ENCODE measurements around the gene TOMM5.

TOMM5 gene

GRCh38 chr9:37543468-37543867, 48.9 kb downstream of the TOMM5 start:
- no peak overlapping the region for H2AK5ac ChIP-seq (ENCODE audit: low read length, severe bottlenecking)
- H2BK5ac ChIP-seq (ENCODE audit: low read depth, low read length, poor library complexity, severe bottlenecking): no peak overlapping the region
- no peaks in the 10 kb centered on the region for H3K27me3 ChIP-seq (ENCODE audit: control insufficient read depth in 1 of 2, insufficient read depth in 1 of 2, low read length in 2 of 2)
- no peak overlapping the region for H2BK12ac ChIP-seq (ENCODE audit: low read length in 2 of 2)
- no peak overlapping the region for H3K18ac ChIP-seq (ENCODE audit: low read depth in 1 of 2, low read length in 2 of 2)
- H3K23ac ChIP-seq (ENCODE audit: low read length in 2 of 2): no peak overlapping the region
- H3K4me2 ChIP-seq (ENCODE audit: low read length, poor library complexity, severe bottlenecking): no peak overlapping the region
- H4K8ac ChIP-seq (ENCODE audit: low read length): no peak overlapping the region
- WGBS: 100% methylated on average over 1 of the region's 1 CpG
- no peak overlapping the region for H4K91ac ChIP-seq (ENCODE audit: low read length)
- H3K36me3 ChIP-seq (ENCODE audit: control insufficient read depth in 1 of 2, insufficient read depth in 2 of 2, low read depth in 1 of 2, low read length in 2 of 2): peaks cover 7 to 32% of the 10 kb centered on the region in 2 experiments
- H2AFZ ChIP-seq (ENCODE audit: low read depth, low read length): no peak overlapping the region
- H3K9ac ChIP-seq (ENCODE audit: low read length): no peak overlapping the region
- peaks cover 6% of the 10 kb centered on the region for H3K79me1 ChIP-seq (replicated peaks; ENCODE audit: low read length, poor library complexity, severe bottlenecking)
- no peaks in the 10 kb centered on the region for H3K4me1 ChIP-seq (ENCODE audit: control insufficient read depth, insufficient read depth, low read depth, low read length)
- no peak overlapping the region for H2BK120ac ChIP-seq (ENCODE audit: low read depth, low read length)
- DNase-seq: no peak
- H3K9me3 ChIP-seq (ENCODE audit: control insufficient read depth, low read length): no peaks in the 10 kb centered on the region
- no peak overlapping the region for H2BK15ac ChIP-seq (ENCODE audit: low read depth, poor library complexity, severe bottlenecking)
- no peak overlapping the region for H3K4ac ChIP-seq (ENCODE audit: low read depth in 1 of 2, low read length in 2 of 2)
- no peak overlapping the region for H3K14ac ChIP-seq (ENCODE audit: low read length in 2 of 2)
- H3K27ac ChIP-seq (ENCODE audit: low read length, poor library complexity, severe bottlenecking): no peak overlapping the region
- H3K4me3 ChIP-seq (ENCODE audit: insufficient read depth in 1 of 2, low read depth in 1 of 2, low read length in 2 of 2): no peak overlapping the region

DNA sequence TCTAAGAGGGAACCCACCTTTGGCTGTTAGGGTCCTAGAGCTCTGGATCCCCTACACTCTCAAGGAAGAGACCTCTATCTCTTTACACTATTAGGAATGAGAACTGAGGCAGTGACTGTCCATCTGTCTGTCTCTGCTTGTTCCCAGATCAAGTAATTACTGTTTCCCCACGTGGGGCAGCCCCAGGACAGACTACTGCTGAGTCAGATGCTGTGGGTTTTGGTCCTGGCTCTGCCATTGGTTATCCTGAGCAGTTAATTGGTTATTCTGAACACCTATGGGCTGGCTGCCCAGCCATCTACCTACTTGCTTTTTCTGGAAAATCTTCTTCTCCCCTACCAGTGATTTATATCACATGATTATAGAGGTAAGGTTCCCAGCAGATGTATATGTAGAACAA, 49.5 kb downstream of the TOMM5 start:
- H3K36me3 ChIP-seq (ENCODE audit: control insufficient read depth in 1 of 2, insufficient read depth in 2 of 2, low read depth in 1 of 2, low read length in 2 of 2): peaks cover 12 to 37% of the 10 kb centered on the region in 2 experiments
- WGBS: 100% methylated on average over 1 of the region's 1 CpG
- H2BK120ac ChIP-seq (ENCODE audit: low read depth, low read length): no peak overlapping the region
- no peak overlapping the region for H3K9ac ChIP-seq (ENCODE audit: low read length)
- H2BK5ac ChIP-seq (ENCODE audit: low read depth, low read length, poor library complexity, severe bottlenecking): no peak overlapping the region
- H2AFZ ChIP-seq (ENCODE audit: low read depth, low read length): no peak overlapping the region
- H3K18ac ChIP-seq (ENCODE audit: low read depth in 1 of 2, low read length in 2 of 2): no peak overlapping the region
- H4K8ac ChIP-seq (ENCODE audit: low read length): no peak overlapping the region
- no peak overlapping the region for H2AK5ac ChIP-seq (ENCODE audit: low read length, severe bottlenecking)
- H3K27me3 ChIP-seq (ENCODE audit: control insufficient read depth in 1 of 2, insufficient read depth in 1 of 2, low read length in 2 of 2): no peaks in the 10 kb centered on the region
- no peak overlapping the region for H3K4me3 ChIP-seq (ENCODE audit: insufficient read depth in 1 of 2, low read depth in 1 of 2, low read length in 2 of 2)
- H3K27ac ChIP-seq (ENCODE audit: low read length, poor library complexity, severe bottlenecking): no peak overlapping the region
- peaks cover 6% of the 10 kb centered on the region for H3K79me1 ChIP-seq (replicated peaks; ENCODE audit: low read length, poor library complexity, severe bottlenecking)
- no peak for DNase-seq
- no peak overlapping the region for H3K4ac ChIP-seq (ENCODE audit: low read depth in 1 of 2, low read length in 2 of 2)
- H2BK12ac ChIP-seq (ENCODE audit: low read length in 2 of 2): no peak overlapping the region
- H3K4me2 ChIP-seq (ENCODE audit: low read length, poor library complexity, severe bottlenecking): no peak overlapping the region
- no peaks in the 10 kb centered on the region for H3K4me1 ChIP-seq (ENCODE audit: control insufficient read depth, insufficient read depth, low read depth, low read length)
- H2BK15ac ChIP-seq (ENCODE audit: low read depth, poor library complexity, severe bottlenecking): no peak overlapping the region
- H3K14ac ChIP-seq (ENCODE audit: low read length in 2 of 2): no peak overlapping the region
- H3K23ac ChIP-seq (ENCODE audit: low read length in 2 of 2): no peak overlapping the region
- H4K91ac ChIP-seq (ENCODE audit: low read length): no peak overlapping the region
- no peaks in the 10 kb centered on the region for H3K9me3 ChIP-seq (ENCODE audit: control insufficient read depth, low read length)

DNA sequence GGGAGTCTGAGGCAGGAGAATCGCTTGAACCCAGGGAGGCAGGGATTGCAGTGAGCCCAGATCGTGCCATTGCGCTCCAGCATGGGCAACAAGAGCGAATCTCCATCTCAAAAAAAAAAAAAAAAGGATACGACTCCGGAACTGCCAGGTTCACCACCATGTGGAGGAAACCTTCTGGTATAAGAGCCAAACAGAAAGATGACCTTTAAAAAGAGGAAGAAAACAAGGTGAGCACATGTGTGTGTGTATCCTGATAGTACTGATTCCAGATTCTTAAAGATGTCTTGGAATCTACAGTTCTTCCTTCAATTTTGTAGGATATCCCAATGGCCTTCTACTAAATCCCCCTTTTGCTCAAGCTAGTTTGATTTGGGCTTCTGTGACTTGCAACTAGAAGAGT, 49.9 kb downstream of the TOMM5 start:
- H3K14ac ChIP-seq (ENCODE audit: low read length in 2 of 2): no peak overlapping the region

DNA sequence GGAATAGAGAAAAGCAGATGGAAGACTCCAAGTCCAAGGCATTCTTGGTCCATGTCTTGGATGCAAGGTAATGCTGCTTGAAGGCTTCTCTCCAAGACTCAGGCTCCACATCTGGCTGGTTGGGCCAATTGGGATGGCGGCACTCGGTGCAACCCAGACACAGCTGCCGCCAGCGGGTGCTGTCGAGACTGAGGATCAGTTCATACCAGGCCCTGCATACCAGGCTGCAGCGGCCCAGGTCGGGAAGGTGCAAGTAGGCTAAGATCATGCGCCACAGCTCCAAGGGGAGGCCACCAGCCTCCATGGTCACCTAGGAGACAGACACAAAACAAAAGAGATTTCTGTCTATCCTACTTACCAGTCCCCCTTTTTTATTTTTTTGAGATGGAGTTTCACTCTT, 50.9 kb downstream of the TOMM5 start:
- H3K79me1 ChIP-seq (replicated peaks; ENCODE audit: low read length, poor library complexity, severe bottlenecking): peaks cover 6% of the 10 kb centered on the region
- no peak overlapping the region for H4K8ac ChIP-seq (ENCODE audit: low read length)
- no peak overlapping the region for H3K23ac ChIP-seq (ENCODE audit: low read length in 2 of 2)
- no peak overlapping the region for H2BK12ac ChIP-seq (ENCODE audit: low read length in 2 of 2)
- no peak overlapping the region for H2BK15ac ChIP-seq (ENCODE audit: low read depth, poor library complexity, severe bottlenecking)
- no peak overlapping the region for H3K4me2 ChIP-seq (ENCODE audit: low read length, poor library complexity, severe bottlenecking)
- H2AFZ ChIP-seq (ENCODE audit: low read depth, low read length): no peak overlapping the region
- no peak overlapping the region for H3K14ac ChIP-seq (ENCODE audit: low read length in 2 of 2)
- H3K4me3 ChIP-seq (ENCODE audit: insufficient read depth in 1 of 2, low read depth in 1 of 2, low read length in 2 of 2): no peak overlapping the region
- H3K18ac ChIP-seq (ENCODE audit: low read depth in 1 of 2, low read length in 2 of 2): no peak overlapping the region
- no peaks in the 10 kb centered on the region for H3K4me1 ChIP-seq (ENCODE audit: control insufficient read depth, insufficient read depth, low read depth, low read length)
- H3K9ac ChIP-seq (ENCODE audit: low read length): no peak overlapping the region
- H3K27me3 ChIP-seq (ENCODE audit: control insufficient read depth in 1 of 2, insufficient read depth in 1 of 2, low read length in 2 of 2): no peaks in the 10 kb centered on the region
- no peak overlapping the region for H2BK5ac ChIP-seq (ENCODE audit: low read depth, low read length, poor library complexity, severe bottlenecking)
- 98% methylated on average over 8 of the region's 8 CpGs for WGBS
- H3K27ac ChIP-seq (ENCODE audit: low read length, poor library complexity, severe bottlenecking): no peak overlapping the region
- H2BK120ac ChIP-seq (ENCODE audit: low read depth, low read length): no peak overlapping the region
- no peaks in the 10 kb centered on the region for H3K9me3 ChIP-seq (ENCODE audit: control insufficient read depth, low read length)
- H4K91ac ChIP-seq (ENCODE audit: low read length): no peak overlapping the region
- H3K36me3 ChIP-seq (ENCODE audit: control insufficient read depth in 1 of 2, insufficient read depth in 2 of 2, low read depth in 1 of 2, low read length in 2 of 2): peaks cover 23 to 52% of the 10 kb centered on the region in 2 experiments
- no peak overlapping the region for H2AK5ac ChIP-seq (ENCODE audit: low read length, severe bottlenecking)
- H3K4ac ChIP-seq (ENCODE audit: low read depth in 1 of 2, low read length in 2 of 2): no peak overlapping the region
- DNase-seq: no peak

More for the DNA sequence above, 49.9 kb downstream of the TOMM5 start:
- DNase-seq: no peak
- no peak overlapping the region for H3K4ac ChIP-seq (ENCODE audit: low read depth in 1 of 2, low read length in 2 of 2)
- H2BK15ac ChIP-seq (ENCODE audit: low read depth, poor library complexity, severe bottlenecking): no peak overlapping the region
- over 99% methylated on average over 6 of the region's 6 CpGs for WGBS
- no peak overlapping the region for H3K23ac ChIP-seq (ENCODE audit: low read length in 2 of 2)
- no peak overlapping the region for H3K4me3 ChIP-seq (ENCODE audit: insufficient read depth in 1 of 2, low read depth in 1 of 2, low read length in 2 of 2)
- peaks cover 15 to 42% of the 10 kb centered on the region in 2 experiments for H3K36me3 ChIP-seq (ENCODE audit: control insufficient read depth in 1 of 2, insufficient read depth in 2 of 2, low read depth in 1 of 2, low read length in 2 of 2)
- no peaks in the 10 kb centered on the region for H3K27me3 ChIP-seq (ENCODE audit: control insufficient read depth in 1 of 2, insufficient read depth in 1 of 2, low read length in 2 of 2)
- H3K4me1 ChIP-seq (ENCODE audit: control insufficient read depth, insufficient read depth, low read depth, low read length): no peaks in the 10 kb centered on the region
- H2BK120ac ChIP-seq (ENCODE audit: low read depth, low read length): no peak overlapping the region
- H3K4me2 ChIP-seq (ENCODE audit: low read length, poor library complexity, severe bottlenecking): no peak overlapping the region
- H2BK5ac ChIP-seq (ENCODE audit: low read depth, low read length, poor library complexity, severe bottlenecking): no peak overlapping the region
- no peak overlapping the region for H3K27ac ChIP-seq (ENCODE audit: low read length, poor library complexity, severe bottlenecking)
- peaks cover 6% of the 10 kb centered on the region for H3K79me1 ChIP-seq (replicated peaks; ENCODE audit: low read length, poor library complexity, severe bottlenecking)
- H3K18ac ChIP-seq (ENCODE audit: low read depth in 1 of 2, low read length in 2 of 2): no peak overlapping the region
- no peak overlapping the region for H2AK5ac ChIP-seq (ENCODE audit: low read length, severe bottlenecking)
- no peak overlapping the region for H3K9ac ChIP-seq (ENCODE audit: low read length)
- H4K91ac ChIP-seq (ENCODE audit: low read length): no peak overlapping the region
- no peak overlapping the region for H2AFZ ChIP-seq (ENCODE audit: low read depth, low read length)
- H4K8ac ChIP-seq (ENCODE audit: low read length): no peak overlapping the region
- H3K9me3 ChIP-seq (ENCODE audit: control insufficient read depth, low read length): no peaks in the 10 kb centered on the region
- no peak overlapping the region for H2BK12ac ChIP-seq (ENCODE audit: low read length in 2 of 2)
